Stimulated activated CD4-positive, alpha-beta T cell treated with anti-CD3 and anti-CD28 coated beads, TNF-alpha, amount 100 ng/mL, for 48 hours (primary cell): ENCODE measurements around the gene CAMSAP1.
A peak's percentile ranks its signal among the peaks of the same experiment; 100 is the strongest.

ENCODE experiments used
- DNase-seq, 3 donors: peaks; one replicate each; pipeline ENCODE4 v3.0.0-alpha.2; 2020; ENCODE audit warnings: low read depth in 3 of 3

The CAMSAP1 gene

DNA sequence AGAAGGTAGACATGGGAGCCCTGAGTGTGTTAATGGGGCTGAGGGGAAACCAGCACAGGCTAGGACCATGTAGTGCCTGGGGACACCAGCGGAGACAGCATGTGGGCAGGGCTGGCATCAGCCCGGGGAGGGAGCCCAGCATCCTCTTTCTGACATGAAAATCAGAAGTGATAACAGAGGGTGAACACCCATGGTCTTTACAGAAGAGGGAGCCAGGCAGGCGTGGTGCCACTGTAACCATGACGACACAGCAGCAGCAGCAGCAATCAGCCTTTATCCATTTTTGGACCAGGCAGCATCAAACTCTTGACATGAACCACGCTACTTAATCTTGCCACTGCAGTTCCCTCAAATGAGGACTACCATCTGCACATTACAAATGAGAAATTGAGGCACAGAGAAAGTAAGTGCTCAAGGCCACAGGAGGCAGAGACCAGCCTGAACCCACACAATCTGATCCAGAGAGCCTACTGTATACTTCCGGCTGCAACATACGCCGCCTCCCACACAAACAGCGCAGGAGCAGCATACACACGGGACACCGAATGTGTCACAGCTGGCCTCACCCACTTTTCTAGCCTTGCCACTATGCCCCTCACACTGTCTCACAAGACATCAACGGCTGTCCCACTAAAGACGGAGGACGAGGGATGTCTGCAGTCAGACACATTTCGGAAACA is 23.8 kb downstream of the CAMSAP1 start:
- no peak for DNase-seq

GRCh38 chr9:135882011-135882410 is 25.3 kb downstream of the CAMSAP1 start:
- no peak for DNase-seq

GRCh38 chr9:135880438-135880837 is 26.9 kb downstream of the CAMSAP1 start:
- DNase-seq, result no peak

DNA sequence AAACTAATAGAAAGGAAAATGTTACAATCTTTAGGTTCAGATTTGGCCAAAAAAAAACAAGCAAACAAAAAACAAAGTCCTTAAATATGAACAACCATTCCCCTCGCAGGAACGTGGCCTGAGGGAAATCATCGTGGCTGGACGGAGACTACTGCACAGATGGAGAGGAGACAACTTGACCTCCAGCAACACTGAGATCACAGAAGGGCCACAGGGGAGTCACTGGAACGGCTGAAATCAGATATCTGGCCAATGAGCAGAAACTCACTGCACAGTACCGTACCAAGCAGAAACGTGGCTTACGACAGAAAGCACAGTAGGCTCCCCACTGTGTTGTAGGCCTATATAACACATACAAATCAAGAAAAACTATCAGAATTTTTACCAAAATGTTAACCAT is 27.7 kb downstream of the CAMSAP1 start:
- DNase-seq, result no peak

GRCh38 chr9:135879237-135879601 is 28.1 kb downstream of the CAMSAP1 start:
- no peak for DNase-seq

DNA sequence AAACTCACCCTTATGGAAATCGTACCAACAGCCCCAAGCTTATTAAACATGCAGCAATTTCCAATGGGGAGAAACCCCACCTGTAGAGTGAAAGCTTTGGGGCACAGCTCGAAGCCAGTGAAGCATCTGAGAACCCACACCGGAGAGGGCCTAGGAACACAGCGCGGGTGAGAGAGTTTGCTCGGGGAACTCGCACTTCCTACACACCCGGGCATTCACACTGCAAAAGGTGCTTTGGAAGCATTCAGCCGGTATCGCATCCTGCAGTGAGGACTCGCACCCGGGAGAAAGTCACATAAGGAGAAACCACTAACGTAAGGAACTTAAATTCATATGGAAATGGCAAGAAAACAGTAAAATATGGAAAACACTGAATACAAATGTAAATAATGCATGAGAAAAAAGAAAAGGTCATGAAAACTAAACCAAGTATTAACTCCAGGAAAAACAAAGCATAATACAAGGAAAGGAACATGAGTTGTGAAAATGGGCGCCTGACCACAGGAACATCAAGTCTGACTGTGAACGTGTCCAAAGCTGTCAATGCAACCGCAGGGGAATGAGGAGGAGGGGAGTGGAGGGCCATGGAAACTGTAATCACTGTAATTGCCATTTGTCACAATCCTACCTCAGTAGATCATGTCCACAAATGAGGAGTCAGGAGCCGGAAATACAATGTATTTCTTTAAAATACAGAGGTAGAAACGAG is 28.7 kb downstream of the CAMSAP1 start:
- no peak for DNase-seq

DNA sequence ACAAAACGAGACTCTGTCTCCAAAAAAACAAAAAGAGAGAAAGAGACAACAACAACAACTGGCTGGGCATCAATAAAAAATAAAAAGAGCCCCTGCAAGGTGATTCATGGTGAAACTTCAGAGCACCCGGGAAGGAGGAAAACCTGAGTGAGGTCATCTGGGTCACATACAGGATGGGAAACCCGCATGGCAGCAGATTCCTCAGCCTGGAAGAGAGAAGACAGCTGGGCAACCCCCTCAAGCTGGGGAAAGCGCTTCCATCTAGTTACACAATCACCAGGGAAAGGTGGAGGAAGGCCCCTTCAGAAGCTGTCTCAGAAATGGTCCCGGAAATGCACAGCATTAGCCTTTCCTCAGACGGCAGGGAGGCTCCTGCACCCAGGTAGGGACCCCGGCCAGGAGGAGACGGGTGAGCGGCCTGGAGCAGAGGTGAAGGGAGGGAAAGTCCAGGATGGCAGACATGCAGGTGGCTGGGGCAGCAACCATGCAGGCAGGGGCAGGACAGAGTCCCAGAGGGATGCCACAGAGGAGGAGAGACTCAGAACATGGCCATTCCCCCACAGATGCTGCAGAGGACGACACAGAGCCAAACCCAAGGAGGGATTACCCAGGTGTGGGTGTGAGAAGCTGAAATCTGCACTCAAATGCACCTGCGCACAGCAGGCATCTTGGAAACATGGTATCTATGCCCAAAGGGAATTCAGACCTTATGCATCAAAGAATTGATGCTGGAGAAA is 29.4 kb downstream of the CAMSAP1 start:
- DNase-seq, result no peak

DNA sequence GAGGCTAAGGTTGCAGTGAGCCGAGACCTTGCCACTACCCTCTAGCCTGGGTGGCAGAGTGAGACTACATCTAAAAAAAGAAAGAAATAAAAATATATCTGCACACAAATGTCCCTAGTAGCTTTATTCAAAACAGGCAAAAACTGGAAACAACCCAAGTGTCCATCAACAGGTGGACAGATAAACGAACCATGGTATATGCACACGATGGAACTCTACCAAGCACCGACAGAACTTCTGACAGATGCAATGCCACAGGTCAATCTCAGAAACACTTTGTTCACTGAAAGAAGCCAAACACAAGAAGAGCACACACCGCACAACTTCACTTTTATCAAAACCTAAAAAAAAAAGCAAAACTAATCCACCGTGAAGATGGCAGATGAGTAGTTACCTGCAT is 30.4 kb downstream of the CAMSAP1 start:
- no peak for DNase-seq

- no peak for DNase-seq
These were observed 32.5 kb downstream of the CAMSAP1 start for GRCh38 chr9:135874859-135875258.

DNA sequence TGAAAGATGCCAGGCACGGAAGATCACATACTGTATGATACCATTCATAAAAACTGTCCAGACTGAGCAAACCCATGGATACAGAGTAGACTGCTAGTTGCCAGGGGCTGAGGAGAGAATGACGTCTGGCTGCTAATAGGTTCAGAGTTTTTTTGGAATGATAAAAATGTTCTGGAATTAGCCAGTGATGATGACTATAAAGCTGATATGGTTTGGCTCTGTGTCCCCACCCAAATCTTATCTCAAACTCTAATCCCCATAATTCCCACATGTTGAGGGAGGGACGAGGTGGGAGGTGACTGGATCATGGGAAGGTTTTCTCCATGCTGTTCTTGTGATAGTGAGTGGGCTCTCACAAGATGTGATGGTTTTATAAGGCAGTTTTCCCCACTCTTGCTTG is 37.4 kb downstream of the CAMSAP1 start:
- no peak for DNase-seq

- no peak for DNase-seq
These were observed 41.8 kb downstream of the CAMSAP1 start for GRCh38 chr9:135865531-135865930.

- DNase-seq, result peak; percentile 49 to 67 (median 66)
These were observed 42.8 kb downstream of the CAMSAP1 start for GRCh38 chr9:135864447-135865049.

GRCh38 chr9:135862809-135863208 is 44.5 kb downstream of the CAMSAP1 start:
- DNase-seq, result no peak

GRCh38 chr9:135858491-135859185 is 48.7 kb downstream of the CAMSAP1 start:
- no peak for DNase-seq

DNA sequence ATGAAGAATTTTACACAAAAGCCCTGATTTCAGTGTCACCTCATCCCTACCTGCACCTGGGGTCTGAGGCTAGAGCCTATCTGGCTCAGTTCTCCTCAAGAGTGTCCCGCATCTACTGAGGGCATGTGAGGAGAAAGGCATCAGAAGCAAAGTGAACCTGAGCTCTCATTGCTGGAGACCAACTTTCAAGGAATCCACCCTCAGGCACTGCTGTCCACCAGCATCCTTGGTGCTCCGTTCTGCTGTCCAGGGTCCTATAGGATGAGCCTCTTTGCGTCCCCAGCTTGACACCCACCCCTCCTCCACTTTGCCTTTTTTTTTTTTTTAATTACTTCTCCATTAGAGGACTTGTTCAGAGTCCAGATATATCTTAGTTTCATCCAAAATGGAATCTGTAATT is 49.5 kb downstream of the CAMSAP1 start:
- DNase-seq, result no peak

DNA sequence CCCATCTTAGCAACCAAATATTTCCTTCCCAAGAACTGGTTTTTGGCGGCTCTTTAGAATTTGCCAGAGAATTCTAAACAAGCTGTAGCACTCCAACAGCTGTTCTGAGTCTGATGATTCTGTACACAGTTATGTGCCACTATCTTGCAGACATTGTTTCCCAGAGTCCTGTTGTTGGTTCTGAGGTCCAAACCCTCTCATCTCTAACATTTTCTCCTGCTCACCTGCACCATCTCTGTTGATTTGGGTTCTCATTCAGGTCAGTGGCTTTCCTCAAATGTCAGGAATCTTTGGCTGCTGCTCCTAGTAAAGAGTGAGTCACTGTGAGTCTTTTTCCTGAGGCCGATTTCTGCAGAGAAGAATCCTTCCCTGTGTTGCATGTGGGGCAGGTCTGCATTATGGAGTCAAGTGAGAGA is 50.0 kb downstream of the CAMSAP1 start:
- no peak for DNase-seq

DNA sequence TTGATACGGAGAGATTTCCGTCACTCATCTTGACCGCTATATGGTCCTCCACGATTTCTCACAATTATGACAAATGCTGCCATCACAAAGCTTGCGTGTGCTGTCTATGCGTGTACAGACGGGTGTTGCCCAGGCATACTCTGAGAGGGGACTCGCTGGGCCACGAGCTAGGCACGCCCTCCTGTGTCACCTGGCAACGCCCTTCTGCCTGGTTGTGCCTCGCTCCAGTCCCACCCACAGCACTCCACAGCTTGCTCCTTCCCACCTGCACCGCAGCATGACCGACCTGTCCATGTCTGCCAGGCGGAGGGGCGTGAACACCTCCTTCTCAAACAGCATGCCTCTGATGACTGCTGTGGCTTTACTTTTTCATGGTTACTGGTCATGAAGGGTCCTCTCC is 55.6 kb downstream of the CAMSAP1 start:
- no peak for DNase-seq

- DNase-seq, result peak in 2 of 3 donors; percentile 13 to 14
These were observed 56.6 kb downstream of the CAMSAP1 start for GRCh38 chr9:135850737-135851136.

- DNase-seq, result no peak
These were observed 58.2 kb downstream of the CAMSAP1 start for GRCh38 chr9:135849181-135849580.

DNA sequence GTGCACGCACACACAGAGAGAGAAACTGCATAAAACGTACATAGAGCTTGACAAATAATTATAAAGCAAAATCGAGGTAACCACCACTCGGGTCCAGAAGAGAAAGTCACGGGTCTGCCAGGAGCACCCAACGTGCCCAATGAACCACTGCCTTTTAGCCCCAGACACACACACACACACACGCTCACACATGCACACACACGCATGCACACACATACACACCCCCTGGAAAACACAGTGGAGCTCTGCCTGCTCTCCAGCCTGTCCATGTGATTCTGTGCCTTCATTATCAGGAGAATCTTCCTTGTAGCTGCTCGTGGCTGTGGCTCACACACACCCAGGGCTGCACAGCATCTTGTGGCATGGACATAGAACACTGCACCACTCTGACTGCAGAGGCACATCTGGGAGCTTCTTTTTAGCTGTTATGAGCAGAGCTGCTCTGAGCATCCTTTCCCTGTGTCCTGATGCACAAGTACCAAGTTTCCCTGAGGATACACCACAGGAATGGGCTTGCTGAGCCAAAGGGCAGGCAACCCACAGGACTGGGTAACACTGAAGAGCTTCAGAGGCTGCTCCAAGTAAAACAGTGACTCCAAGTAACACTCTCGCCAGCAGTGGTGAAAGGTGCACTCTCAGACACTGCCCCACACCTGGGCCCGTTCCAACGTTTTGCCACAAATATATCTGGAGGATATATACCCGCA is 58.9 kb downstream of the CAMSAP1 start:
- DNase-seq, result no peak

DNA sequence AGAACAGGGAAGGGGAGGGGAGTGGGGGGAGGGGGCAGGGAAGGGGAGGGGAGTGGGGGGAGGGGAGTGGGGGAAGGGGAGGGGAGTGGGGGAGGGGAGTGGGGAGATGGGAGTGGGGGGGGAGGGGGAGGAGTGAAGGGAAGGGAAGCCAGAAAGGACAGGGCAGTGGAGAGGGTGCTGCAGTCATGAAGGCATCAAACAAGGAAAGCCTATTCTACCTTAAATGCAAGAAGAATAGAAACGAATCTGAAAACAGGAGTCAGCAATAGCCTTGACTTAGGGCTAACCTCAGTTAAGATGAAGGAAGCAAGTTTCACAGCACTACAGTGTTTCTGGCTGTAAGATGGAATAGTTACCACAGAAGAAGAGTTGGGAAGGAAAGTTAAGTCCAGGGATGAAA is 59.5 kb downstream of the CAMSAP1 start:
- DNase-seq, result no peak
